Measurements from ENCODE around the gene RIMS4. TPM values are rescaled to one million over a fixed set of nuclear protein-coding genes. Genes with fewer than 3 reads are reported as not detected.

The RIMS4 gene
- total RNA-seq, 2 donors from 2014 or later, result 0.13 TPM; not detected in 1

- peak overlapping the region; percentile 58 for H3K27ac Mint-ChIP-seq
- peaks cover 14% of the 10 kb centered on the region for H3K4me1 Mint-ChIP-seq
- H3K36me3 Mint-ChIP-seq (ENCODE audit: low read depth), result no peaks in the 10 kb centered on the region
- H3K27me3 Mint-ChIP-seq, result no peaks in the 10 kb centered on the region
- peak; percentile 84 for ATAC-seq (replicated peaks)
- H3K4me3 Mint-ChIP-seq, result peak overlapping the region; percentile 75
- H3K9me3 Mint-ChIP-seq, result peaks cover 9% of the 10 kb centered on the region
Observed at GRCh38 chr20:44738813-44739477, 71.4 kb downstream of the RIMS4 start.

- H3K36me3 Mint-ChIP-seq (ENCODE audit: low read depth), result no peaks in the 10 kb centered on the region
- ATAC-seq (replicated peaks), result no peak
Observed at GRCh38 chr20:44737116-44737515, 73.2 kb downstream of the RIMS4 start.

GRCh38 chr20:44736170-44737021 is 74.0 kb downstream of the RIMS4 start:
- Mint-ChIP-seq H3K36me3 (ENCODE audit: low read depth) (no peaks in the 10 kb centered on the region), H3K27me3 (no peaks in the 10 kb centered on the region), H3K27ac (peak overlapping the region; percentile 52), H3K4me1 (peaks cover 19% of the 10 kb centered on the region), H3K4me3 (peak overlapping the region; percentile 74), H3K9me3 (peaks cover 9% of the 10 kb centered on the region)
- ATAC-seq (replicated peaks), result peak; percentile 74

More at GRCh38 chr20:44737116-44737515, 73.2 kb downstream of the RIMS4 start:
- peaks cover 9% of the 10 kb centered on the region for H3K9me3 Mint-ChIP-seq
- H3K27me3 Mint-ChIP-seq, result no peaks in the 10 kb centered on the region
- peak overlapping the region; percentile 74 for H3K4me3 Mint-ChIP-seq
- peaks cover 19% of the 10 kb centered on the region for H3K4me1 Mint-ChIP-seq
- no peak overlapping the region for H3K27ac Mint-ChIP-seq

GRCh38 chr20:44735816-44736169 is 74.6 kb downstream of the RIMS4 start:
- peak overlapping the region; percentile 52 for H3K27ac Mint-ChIP-seq
- no peak for ATAC-seq (replicated peaks)
- H3K4me3 Mint-ChIP-seq, result peak overlapping the region; percentile 74

GRCh38 chr20:44734938-44735337 is 75.4 kb downstream of the RIMS4 start:
- no peaks in the 10 kb centered on the region for H3K27me3 Mint-ChIP-seq
- no peak for ATAC-seq (replicated peaks)
- no peaks in the 10 kb centered on the region for H3K36me3 Mint-ChIP-seq (ENCODE audit: low read depth)
- H3K4me3 Mint-ChIP-seq, result no peak overlapping the region
- H3K9me3 Mint-ChIP-seq, result peaks cover 9% of the 10 kb centered on the region
- no peak overlapping the region for H3K27ac Mint-ChIP-seq
- peaks cover 19% of the 10 kb centered on the region for H3K4me1 Mint-ChIP-seq

More at GRCh38 chr20:44735816-44736169, 74.6 kb downstream of the RIMS4 start:
- Mint-ChIP-seq H3K27me3 (no peaks in the 10 kb centered on the region), H3K36me3 (ENCODE audit: low read depth) (no peaks in the 10 kb centered on the region), H3K9me3 (peaks cover 9% of the 10 kb centered on the region), H3K4me1 (peaks cover 19% of the 10 kb centered on the region)

GRCh38 chr20:44733341-44734069 is 76.8 kb downstream of the RIMS4 start:
- Mint-ChIP-seq H3K27me3 (no peaks in the 10 kb centered on the region), H3K36me3 (ENCODE audit: low read depth) (no peaks in the 10 kb centered on the region), H3K4me1 (peaks cover 16% of the 10 kb centered on the region), H3K9me3 (peaks cover 9% of the 10 kb centered on the region), H3K27ac (no peak overlapping the region), H3K4me3 (no peak overlapping the region)
- peak; percentile 41 for ATAC-seq (replicated peaks)

GRCh38 chr20:44732327-44732726 is 78.0 kb downstream of the RIMS4 start:
- peak; percentile 67 for ATAC-seq (replicated peaks)
- H3K36me3 Mint-ChIP-seq (ENCODE audit: low read depth), result no peaks in the 10 kb centered on the region
- H3K27me3 Mint-ChIP-seq, result no peaks in the 10 kb centered on the region
- peaks cover 15% of the 10 kb centered on the region for H3K4me1 Mint-ChIP-seq
- no peak overlapping the region for H3K4me3 Mint-ChIP-seq
- peaks cover 9% of the 10 kb centered on the region for H3K9me3 Mint-ChIP-seq
- H3K27ac Mint-ChIP-seq, result peak overlapping the region; percentile 68

GRCh38 chr20:44731657-44732056 is 78.7 kb downstream of the RIMS4 start:
- H3K27ac Mint-ChIP-seq, result no peak overlapping the region
- no peaks in the 10 kb centered on the region for H3K27me3 Mint-ChIP-seq
- peaks cover 12% of the 10 kb centered on the region for H3K4me1 Mint-ChIP-seq
- ATAC-seq (replicated peaks), result no peak
- H3K36me3 Mint-ChIP-seq (ENCODE audit: low read depth), result no peaks in the 10 kb centered on the region
- no peak overlapping the region for H3K4me3 Mint-ChIP-seq
- peaks cover 7% of the 10 kb centered on the region for H3K9me3 Mint-ChIP-seq

- H3K9me3 Mint-ChIP-seq, result no peaks in the 10 kb centered on the region
- no peak overlapping the region for H3K27ac Mint-ChIP-seq
- no peak for ATAC-seq (replicated peaks)
- H3K36me3 Mint-ChIP-seq (ENCODE audit: low read depth), result no peaks in the 10 kb centered on the region
- H3K4me1 Mint-ChIP-seq, result peaks cover 5% of the 10 kb centered on the region
- H3K4me3 Mint-ChIP-seq, result no peak overlapping the region
- no peaks in the 10 kb centered on the region for H3K27me3 Mint-ChIP-seq
Observed at GRCh38 chr20:44730441-44730840, 79.9 kb downstream of the RIMS4 start.

GRCh38 chr20:44728801-44729443 is 81.4 kb downstream of the RIMS4 start:
- Mint-ChIP-seq H3K9me3 (no peaks in the 10 kb centered on the region), H3K27me3 (no peaks in the 10 kb centered on the region), H3K4me1 (peaks cover 5% of the 10 kb centered on the region), H3K4me3 (no peak overlapping the region), H3K27ac (no peak overlapping the region), H3K36me3 (ENCODE audit: low read depth) (no peaks in the 10 kb centered on the region)
- ATAC-seq (replicated peaks), result no peak

GRCh38 chr20:44727651-44728050 is 82.7 kb downstream of the RIMS4 start:
- H3K36me3 Mint-ChIP-seq (ENCODE audit: low read depth), result no peaks in the 10 kb centered on the region
- H3K4me1 Mint-ChIP-seq, result no peaks in the 10 kb centered on the region
- no peak for ATAC-seq (replicated peaks)
- H3K27me3 Mint-ChIP-seq, result no peaks in the 10 kb centered on the region
- H3K9me3 Mint-ChIP-seq, result no peaks in the 10 kb centered on the region
- no peak overlapping the region for H3K27ac Mint-ChIP-seq
- no peak overlapping the region for H3K4me3 Mint-ChIP-seq

GRCh38 chr20:44727039-44727438 is 83.3 kb downstream of the RIMS4 start:
- Mint-ChIP-seq H3K9me3 (no peaks in the 10 kb centered on the region), H3K27me3 (no peaks in the 10 kb centered on the region)
- ATAC-seq (replicated peaks), result no peak

GRCh38 chr20:44725837-44726236 is 84.5 kb downstream of the RIMS4 start:
- no peak for ATAC-seq (replicated peaks)
- Mint-ChIP-seq H3K27me3 (no peaks in the 10 kb centered on the region), H3K9me3 (no peaks in the 10 kb centered on the region), H3K4me1 (no peaks in the 10 kb centered on the region), H3K36me3 (ENCODE audit: low read depth) (no peaks in the 10 kb centered on the region), H3K27ac (no peak overlapping the region), H3K4me3 (no peak overlapping the region)

More at GRCh38 chr20:44727039-44727438, 83.3 kb downstream of the RIMS4 start:
- Mint-ChIP-seq H3K36me3 (ENCODE audit: low read depth) (no peaks in the 10 kb centered on the region), H3K4me3 (no peak overlapping the region), H3K4me1 (no peaks in the 10 kb centered on the region), H3K27ac (no peak overlapping the region)

- H3K27ac Mint-ChIP-seq, result no peak overlapping the region
- H3K27me3 Mint-ChIP-seq, result no peaks in the 10 kb centered on the region
- H3K9me3 Mint-ChIP-seq, result no peaks in the 10 kb centered on the region
- H3K36me3 Mint-ChIP-seq (ENCODE audit: low read depth), result no peaks in the 10 kb centered on the region
- H3K4me1 Mint-ChIP-seq, result no peaks in the 10 kb centered on the region
- H3K4me3 Mint-ChIP-seq, result no peak overlapping the region
- ATAC-seq (replicated peaks), result no peak
Observed at GRCh38 chr20:44724423-44725091, 85.8 kb downstream of the RIMS4 start.

Measured in activated T-helper 17 cell treated with anti-CD3 and anti-CD28 coated beads, Interleukin-2, amount 50 U/mL, for 72 hours (primary cell).